HG02981 (cell line): ENCODE results near the gene CRTC2.
"Not testable (repeated sequence)": the region's sequence is repeated elsewhere in the genome, so short reads cannot be mapped to it uniquely, and the experiment has no call there.

Experiments used
- ATAC-seq: cut with Tn5 transposase; IDR thresholded peaks from one replicate; pipeline ENCODE4 v1.9.1; 2021; ENCODE audit warnings: mild to moderate bottlenecking, moderate library complexity; ENCODE audit not compliant: unreplicated experiment

CRTC2 gene

DNA sequence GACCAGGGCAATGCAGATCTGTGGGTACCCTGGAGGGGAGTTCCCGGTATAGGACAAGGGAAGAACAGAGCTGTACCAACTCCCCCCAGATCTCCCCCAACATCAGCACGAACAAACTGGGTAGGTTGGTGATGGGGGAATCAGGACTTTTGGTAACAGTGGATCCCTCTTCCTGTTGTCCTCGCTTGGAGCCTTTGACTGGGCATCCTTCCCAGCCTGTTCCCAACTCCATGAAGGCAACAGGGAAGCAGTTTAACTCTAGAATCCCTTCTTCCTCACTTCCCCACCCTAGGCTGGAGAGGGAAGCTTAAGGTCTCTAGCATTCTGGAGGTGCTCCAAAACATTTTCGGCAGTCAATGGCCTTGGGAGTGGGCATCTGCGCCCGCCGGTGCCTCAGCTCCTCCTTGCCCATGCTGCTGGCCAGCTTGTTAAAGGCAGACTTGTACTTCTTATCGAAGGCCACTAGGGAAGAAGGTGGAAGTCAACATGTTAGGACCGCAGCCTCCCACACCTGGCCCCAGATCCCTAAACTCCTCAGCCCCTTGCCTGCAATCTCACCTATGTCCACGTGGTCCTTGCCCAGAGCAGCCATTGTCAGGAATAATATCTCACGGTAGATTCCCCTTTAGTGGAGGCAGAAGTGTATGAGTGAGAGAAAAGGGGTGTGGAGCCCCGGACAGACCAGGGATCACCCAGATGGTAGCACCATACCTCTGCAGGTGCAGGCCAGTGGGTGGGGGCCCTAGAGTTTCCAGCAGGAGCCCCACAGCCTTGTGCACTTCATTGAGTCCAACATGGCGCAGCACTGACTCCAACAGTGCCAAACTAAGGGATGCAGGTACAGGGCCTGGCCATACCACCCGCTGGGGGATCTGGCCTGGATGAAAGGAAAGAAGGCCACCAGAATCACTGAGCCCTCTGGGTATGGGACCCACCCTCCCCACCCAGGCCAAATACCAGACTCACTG is 28.1 kb downstream of the CRTC2 start:
- no peak for ATAC-seq

DNA sequence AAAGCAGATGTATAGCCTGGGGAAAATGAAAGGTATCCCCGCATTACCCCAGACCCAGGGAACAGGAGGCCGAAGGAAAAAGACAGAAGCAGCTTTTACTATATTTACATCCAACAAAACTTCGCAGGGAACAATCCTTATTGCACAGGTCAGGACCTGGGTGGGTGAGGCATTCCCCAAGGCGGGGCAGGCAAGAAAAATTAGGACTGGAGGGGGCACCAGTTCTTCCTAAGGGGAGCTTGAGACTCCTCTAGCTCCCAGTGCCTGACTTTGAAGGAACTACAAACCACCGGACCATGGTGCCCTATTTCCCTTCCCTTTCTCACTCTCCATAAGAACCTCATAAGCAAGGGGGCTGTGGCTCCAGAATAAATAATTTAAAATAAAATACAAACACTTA is 29.0 kb downstream of the CRTC2 start:
- no peak for ATAC-seq

DNA sequence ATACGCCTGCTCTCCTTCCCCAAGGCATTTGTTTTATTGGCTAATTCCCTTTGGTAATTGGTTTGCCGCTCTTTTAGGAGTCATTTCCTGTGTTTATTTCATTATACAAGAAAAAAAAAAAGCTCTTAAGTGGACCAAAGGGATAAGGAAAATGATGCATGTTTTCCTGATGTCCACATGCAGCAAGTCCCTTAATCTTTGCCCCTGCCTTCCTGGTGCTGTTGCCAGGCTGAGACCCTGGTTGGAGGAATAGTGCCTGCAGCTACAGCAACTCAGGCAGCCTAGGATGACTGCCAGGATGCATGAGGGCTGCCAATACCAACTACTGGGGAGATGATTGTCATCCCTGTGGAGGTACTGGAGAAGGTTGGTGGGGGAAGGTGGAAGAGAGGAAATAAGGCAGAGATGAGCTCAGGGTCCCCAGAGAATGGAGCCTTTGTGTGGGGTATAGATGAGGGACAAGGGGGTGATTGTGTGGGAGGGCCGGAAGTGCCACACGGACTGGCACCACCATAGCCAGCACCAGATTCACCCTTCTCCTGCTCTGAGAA is 29.5 kb downstream of the CRTC2 start:
- ATAC-seq: no peak

DNA sequence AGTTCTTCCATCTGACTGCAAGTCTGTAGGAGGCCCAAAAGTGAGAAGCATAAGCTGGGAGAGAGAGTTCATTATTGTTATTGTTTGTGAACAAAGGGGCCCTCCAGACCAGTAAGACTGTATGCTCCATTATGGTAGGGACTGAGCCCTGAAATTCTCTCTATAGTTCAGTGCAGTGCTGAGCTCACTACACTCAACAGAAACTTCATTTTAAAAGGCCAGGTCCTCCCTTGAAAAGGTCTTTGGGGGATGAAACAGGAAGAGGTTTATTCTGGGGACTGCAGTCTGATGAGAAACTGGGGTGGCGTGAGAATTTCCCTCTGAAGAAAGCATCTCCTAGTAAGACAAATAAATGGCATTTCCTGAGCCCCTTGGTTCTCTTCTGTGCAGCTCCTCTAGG is 30.2 kb downstream of the CRTC2 start:
- no peak for ATAC-seq

DNA sequence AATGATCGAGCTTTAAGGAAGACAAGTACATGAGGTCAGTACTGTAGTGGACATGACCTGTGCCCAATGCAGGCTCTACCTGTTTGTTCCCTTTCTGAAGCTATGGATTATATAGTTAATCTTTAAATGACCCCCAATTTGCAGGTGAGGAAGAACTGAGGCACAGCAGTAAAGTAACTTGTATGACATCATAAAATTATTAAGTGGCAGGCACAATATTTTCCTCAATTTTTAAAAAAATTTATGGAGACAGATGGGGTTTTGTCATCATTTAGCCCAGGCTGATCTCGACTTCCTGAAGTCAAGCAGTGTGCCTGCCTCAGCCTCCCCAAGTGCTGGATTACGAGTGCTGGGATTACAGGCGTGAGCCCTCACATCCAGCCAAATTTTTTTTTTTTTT is 32.0 kb downstream of the CRTC2 start:
- ATAC-seq: no peak

DNA sequence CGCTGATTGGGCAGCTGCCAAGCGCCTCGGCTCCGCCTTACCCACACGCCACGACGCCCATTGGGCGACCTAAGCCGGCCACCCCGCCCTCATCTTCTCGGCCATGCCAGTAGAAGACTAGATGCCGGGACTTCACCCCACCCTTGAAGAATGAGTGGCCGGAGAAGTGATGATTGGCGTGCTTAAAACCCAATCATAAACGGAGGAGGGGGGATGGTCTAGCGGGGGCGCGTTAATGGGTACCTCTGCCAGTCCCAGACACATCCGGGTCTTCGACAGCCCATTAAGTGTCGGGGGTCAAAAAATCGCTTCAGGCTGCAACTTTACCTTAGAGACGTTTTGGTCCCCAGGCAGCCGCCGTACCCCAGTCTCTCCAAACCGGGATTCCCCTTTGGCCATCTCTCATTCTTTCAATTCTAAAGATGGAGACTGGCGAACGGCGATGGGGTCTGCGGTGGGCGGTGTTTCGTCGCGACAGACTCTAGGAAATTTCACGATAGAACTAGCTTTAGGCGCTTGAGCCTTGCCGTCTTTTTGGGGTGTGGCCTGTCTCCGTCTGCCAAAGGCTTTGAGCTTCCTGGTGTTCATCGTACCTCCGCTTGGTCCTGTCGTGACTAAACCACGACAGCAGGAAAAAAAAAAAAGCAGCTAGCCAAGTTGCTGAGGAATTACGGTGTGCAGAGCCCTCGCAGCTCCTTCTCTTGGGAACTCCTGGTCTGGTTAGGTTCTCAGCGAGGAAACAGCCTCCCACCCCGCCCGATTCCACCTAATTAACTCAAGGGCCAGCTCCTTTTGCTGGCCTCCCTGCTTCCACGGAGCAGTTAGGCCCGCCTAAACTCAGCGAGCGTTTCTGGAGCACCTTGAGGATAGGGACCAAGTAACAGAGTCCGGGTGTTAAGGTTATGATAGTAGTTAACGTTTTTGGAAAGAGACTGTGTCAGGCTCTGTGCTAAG is 35.2 kb downstream of the CRTC2 start, which contains the start of gene GATAD2B:
TSS of gene GATAD2B (minus strand) at position 1 of the 954 bp plus-strand sequence. CDS start 94,625 bp downstream, outside the sequence.
- peak; percentile 94 for ATAC-seq

DNA sequence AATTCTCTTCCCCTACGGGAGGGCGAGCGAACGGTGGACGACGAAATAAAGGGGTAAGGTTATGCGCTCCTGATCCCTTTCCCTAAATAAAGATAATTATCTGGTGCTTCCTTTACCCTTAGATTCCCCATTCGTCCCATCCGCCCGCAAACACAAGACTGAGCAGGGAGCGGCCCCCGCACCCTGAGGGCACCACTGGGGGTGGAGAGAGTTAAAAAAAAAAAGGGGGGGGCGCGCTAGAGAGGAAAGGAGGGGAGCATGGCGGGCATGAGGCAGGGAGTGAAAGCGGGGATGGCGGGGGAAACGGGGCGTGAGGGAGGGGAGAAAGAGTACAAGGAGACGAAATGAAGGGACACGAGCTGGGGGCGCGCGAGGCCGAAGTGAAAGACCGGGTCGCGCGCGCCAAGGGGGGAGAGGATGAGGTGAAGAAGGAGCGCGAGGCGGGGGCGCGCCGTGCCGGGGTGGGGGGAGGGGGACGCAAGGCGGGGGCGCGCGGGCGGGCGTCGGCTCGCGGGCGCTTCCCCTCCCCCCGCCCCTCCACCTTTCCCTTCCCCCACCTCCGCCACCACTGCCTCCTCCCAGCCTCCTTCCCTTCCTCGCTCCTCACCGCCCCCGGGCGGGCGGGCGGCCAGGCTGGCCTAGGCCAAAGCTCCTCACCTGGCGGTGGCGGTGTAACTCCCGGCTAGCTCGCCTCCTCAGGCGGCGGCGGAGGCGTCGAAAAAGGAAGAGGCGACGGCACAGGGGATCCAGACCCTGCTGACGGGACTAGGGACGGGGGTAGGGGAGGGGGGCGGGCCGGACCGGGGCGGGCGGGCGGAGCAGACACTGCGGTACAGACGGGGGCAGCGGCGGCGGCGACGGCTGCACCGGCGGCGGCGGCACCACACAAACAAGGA is 36.1 kb downstream of the CRTC2 start:
- peak; percentile 23 for ATAC-seq

DNA sequence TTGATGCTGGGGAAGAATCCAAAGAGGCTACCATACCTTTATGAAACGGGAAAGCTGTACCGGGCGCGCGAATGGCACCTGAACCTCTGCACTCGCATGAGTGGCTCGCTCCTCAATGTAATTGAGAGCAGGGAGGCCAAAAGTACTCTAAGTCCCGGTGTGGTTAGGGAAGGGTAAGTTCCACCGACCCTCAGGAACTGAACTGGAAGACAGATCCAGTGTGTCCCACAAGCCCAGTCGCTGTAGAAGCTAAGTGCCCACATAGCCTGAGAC is 36.7 kb downstream of the CRTC2 start:
- no peak for ATAC-seq

DNA sequence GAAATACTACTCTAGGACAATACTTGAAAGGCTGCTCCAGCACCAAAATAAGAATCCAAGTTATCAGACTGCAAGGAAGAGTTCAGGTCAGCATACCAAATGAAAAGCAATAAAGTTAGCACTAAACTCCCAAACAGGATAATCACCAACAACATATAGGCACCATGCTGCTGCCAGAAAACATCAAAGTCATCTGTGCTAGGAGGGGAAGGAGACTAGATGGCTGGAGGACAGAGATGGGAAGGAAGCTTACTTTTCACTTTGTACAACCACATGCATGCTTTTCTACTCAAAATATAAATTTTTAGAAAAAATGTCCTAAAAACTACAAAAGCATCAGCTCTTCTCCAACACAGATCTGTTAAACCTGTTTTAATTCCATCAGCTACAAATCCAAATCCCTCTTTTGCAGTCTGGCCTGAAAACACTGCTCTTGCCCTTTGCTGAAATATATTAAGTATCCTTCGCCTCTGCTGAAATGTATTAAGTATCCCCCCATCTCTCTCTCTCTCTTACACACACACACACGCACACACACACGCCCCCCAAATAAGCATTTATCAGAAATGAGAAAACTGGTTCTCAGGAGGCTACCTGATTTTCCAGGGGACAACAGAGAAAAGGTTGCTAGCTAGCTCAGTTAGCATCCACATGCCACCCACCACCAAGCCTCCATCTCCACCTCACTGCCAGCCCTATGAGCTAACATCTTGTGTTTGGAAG is 37.2 kb downstream of the CRTC2 start:
- no peak for ATAC-seq

DNA sequence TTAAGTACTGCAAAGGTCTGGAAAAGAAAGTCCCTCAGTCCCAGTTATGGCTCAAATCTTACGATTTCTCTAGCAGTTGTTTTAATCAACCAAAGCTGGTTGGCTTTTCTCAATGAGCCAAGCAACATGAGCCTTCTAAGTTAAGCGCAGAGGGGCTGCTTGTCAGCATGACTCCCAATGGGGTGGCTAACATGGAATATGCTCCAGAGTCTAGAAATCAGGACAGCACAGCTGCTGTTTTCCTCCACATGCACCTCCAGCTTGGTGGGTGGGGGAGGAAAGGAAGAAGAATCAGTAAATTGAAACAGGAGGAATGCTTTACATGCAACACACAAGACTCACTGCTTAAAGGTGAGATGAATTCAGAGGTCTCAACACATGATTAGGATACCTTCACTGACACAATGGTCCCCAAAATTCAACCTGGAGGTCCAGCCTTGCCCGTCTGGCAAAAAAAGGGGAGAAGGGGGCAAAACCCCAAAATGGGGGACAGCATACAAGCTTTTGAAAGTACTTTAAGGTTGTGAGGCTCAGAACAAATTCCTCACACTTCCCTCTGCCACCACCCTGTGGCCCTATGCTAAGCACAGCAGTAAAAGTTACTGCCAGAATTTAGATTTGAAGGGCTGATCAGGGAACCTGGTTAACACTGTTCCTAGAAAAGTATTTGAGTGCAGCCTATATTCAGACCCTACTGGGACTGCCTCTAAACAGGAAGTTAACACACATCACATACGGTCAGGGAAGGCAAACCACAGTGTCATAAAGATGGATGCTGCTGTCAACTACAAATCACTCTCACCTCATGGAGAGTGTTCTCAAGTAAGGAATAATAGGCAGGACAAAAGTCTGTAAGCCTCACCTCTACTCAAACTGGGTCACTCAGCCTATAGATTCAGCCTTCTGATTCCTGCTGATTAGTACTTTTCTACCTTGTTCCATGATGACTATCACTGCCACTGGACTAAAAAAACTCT is 38.2 kb downstream of the CRTC2 start:
- no peak for ATAC-seq

DNA sequence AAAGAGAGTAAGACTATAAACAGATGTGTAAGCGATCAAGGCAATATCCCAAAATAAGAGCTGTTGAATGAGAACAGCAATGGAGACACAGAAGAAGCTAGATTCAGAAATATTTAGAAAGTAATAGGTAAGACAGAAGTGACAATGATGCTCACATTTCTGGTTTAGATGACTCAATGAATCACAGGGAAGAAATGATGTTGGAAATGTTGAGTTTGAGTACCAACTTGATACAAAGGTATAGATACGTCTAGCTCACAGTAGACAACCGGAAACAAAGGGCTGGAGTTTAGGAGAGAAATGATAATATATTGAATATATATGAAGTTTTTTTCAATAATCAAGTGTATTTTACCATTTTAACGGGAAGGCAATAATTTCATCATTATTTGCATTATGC is 42.1 kb downstream of the CRTC2 start:
- ATAC-seq: no peak

DNA sequence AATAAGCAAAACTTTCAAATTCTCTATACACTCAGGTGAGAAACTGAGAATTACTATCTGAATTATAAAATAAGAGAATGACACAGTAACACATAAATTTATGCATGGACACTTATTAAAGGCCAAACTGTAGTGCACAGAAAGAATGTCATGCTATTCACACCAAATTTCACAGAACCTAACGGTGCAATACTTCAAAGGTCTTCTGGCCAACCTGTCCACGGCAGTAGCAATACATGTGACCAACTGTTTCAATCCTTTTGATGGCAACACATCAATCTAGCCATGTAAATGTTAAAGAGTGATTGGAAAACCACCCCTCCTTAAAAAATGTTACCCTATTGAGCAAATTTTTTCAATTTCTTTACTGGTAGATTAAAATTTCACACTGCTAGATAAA is 46.1 kb downstream of the CRTC2 start:
- ATAC-seq: no peak

DNA sequence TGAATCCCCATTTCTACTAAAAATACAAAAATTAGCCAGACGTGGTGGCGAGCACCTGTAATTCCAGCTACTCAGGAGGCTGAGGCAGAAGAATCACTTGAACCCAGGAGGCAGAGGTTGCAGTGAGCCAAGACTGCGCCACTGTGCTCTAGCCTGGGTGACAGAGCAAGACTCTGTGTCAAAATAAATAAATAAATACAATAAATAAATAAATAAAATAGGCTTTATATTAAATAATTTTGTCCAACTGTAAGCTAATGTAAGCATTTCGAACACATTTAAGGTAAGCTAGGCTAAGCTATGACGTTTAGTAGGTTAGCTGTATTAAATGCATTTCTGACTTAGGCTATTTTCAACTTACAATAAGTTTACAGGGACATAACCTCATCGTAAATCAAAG is 47.9 kb downstream of the CRTC2 start:
- not testable (repeated sequence) for ATAC-seq

DNA sequence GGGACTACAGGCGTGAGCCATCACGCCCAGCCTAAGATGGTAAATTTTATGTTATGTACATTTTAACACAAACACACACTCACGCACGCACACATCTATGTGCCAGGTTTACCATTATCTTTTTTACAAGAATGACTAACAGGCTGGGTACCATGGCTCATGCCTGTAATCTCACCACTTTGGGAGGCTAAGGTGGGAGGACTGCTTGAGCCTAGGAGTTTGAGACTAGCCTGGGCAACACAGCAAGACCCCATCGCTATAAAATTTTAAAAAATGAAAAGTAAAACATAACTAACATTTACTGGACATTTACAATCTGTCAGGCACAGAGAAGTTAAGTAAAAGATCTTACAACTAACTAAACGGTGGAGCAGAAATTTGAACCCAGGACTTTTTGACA is 50.3 kb downstream of the CRTC2 start:
- no peak for ATAC-seq

DNA sequence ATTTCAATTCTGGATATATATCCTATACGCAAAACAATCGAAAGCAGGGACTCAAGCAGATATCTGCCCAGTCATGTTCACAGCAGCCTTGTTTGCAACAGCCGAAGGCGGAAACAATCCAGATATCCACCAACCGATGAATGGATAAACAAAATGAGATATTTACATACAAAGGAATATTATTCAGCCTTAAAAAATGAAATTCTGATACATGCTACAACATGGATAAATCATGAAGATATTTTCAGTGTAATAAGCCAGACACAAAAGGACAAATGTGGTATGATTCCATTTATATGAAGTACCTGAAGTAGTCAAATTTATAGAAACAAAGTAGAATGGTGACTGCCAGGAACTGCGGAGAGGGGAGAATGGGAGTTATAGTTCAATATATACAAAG is 51.3 kb downstream of the CRTC2 start:
- ATAC-seq: no peak

DNA sequence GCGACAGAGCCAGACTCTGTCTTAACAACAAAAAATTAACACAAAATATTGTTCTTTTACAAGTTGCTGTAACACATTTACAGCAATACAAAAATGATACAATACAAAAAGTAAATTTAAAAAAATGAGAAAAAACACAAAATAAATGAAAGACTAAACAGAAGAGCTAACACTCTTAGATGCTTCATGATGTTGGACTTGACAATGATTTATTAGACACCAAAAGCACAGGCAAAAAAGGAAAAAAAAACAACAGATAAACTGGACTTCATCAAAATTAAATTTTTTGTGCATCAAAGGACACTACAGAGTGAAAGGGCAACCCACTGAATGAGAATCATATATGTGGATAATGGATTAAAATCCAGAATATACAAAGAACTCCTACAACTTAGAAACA is 52.0 kb downstream of the CRTC2 start:
- ATAC-seq: no peak

DNA sequence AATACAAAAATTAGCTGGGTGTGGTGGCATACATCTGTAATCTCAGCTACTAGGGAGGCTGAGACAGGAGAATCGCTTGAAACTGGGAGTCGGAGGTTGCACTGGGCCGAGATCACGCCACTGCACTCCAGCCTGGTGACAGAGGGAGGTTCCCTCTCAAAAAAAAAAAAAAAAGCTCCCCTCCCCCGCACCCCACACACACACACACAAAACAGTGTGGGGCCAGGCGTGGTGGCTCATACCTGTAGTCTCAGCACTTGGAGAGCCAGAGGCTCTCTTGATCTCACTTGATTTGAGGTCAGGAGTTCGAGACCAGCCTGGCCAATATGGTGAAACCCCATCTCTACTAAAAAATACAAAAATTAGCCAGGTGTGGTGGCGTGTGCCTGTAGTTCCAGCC is 52.5 kb downstream of the CRTC2 start:
- ATAC-seq: not testable (repeated sequence)

DNA sequence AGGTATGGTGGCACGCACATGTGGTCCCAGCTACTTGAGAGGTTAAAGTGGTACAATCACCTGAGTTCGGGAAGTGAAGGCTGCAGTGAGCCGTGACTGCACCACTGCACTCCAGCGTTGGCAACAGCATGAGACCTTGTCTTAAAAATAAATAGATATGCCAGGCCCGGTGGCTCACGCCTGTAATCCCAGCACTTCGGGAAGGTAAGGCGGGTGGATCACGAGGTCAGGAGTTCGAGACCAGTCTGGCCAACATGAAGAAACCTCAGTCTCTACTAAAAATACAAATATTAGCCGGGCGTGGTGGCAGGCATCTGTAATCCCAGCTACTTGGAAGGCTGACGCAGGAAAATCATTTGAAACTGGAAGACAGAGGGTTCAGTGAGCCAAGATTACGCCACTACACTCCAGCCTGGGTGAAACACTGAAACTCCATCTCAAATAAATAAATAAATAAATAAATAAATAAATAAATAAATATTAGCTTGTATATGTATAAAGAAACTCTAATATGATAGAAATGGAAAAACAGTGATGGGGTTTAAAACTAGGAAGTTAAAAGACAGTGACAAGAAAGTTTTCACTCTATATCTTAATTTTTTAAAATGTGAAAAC is 54.5 kb downstream of the CRTC2 start:
- ATAC-seq: no peak
